ENCODE measurements around the gene POLR1G. TPM values are rescaled to one million over a fixed set of nuclear protein-coding genes. Genes with fewer than 3 reads are reported as not detected.

POLR1G gene
- polyA plus RNA-seq, 2 of the 4 experiments (the other 2 are of a cell fraction): 15.1 to 31.2 TPM

- no peak for TF ChIP-seq KDM5A (IDR thresholded peaks at IDR 0.05)
- TF ChIP-seq PBX3 (IDR thresholded peaks at IDR 0.05): no peak
- no peak for TF ChIP-seq RNF2 (IDR thresholded peaks at IDR 0.05; ENCODE audit: borderline replicate concordance, low read depth)
- no peak for TF ChIP-seq HMGXB4 (CRISPR knock-in tag; IDR thresholded peaks at IDR 0.05; ENCODE audit: borderline replicate concordance)
- TF ChIP-seq HDAC2 (IDR thresholded peaks at IDR 0.05): no peak
- TF ChIP-seq PHF8 (IDR thresholded peaks at IDR 0.05; ENCODE audit: borderline replicate concordance, low read depth): no peak
- TF ChIP-seq JUN (IDR thresholded peaks at IDR 0.05): peak in 1 of 2 experiments; percentile 81; a peak in 2 of 5 replicates
- peak; percentile 45; the same call in 1 of the 2 replicates for TF ChIP-seq POLR2A (IDR thresholded peaks at IDR 0.05; ENCODE audit: low read length)
- TF ChIP-seq HEYL (CRISPR knock-in tag; IDR thresholded peaks at IDR 0.05): no peak
- TF ChIP-seq CBX8 (IDR thresholded peaks at IDR 0.05): no peak
- TF ChIP-seq EHMT2 (IDR thresholded peaks at IDR 0.05; ENCODE audit: low read depth): no peak
- TF ChIP-seq MAFK (IDR thresholded peaks at IDR 0.05; ENCODE audit: partially characterized antibody): no peak
- TF ChIP-seq BHLHE40 (IDR thresholded peaks at IDR 0.05; ENCODE audit: low read depth, low read length): no peak
- TF ChIP-seq ZC3H11A (IDR thresholded peaks at IDR 0.05): no peak
- TF ChIP-seq CEBPB (IDR thresholded peaks at IDR 0.05): peak; percentile 76 to 92; a peak in 3 of 4 replicates
- no peak for TF ChIP-seq CBX2 (IDR thresholded peaks at IDR 0.05; ENCODE audit: borderline replicate concordance, low read depth)
- TF ChIP-seq REST (IDR thresholded peaks at IDR 0.05): no peak
- TF ChIP-seq ESRRA (IDR thresholded peaks at IDR 0.05; ENCODE audit: borderline replicate concordance, low read length): no peak
- TF ChIP-seq MAX (IDR thresholded peaks at IDR 0.05): peak; percentile 56
- no peak for TF ChIP-seq CHD4 (IDR thresholded peaks at IDR 0.05; ENCODE audit: borderline replicate concordance)
- no peak for TF ChIP-seq NR3C1 (IDR thresholded peaks at IDR 0.05)
- TF ChIP-seq FOSB (CRISPR knock-in tag; IDR thresholded peaks at IDR 0.05): no peak
- TF ChIP-seq GATA3 (IDR thresholded peaks at IDR 0.05; ENCODE audit: borderline replicate concordance): peak; percentile 12; the same call in 1 of the 2 replicates
- TF ChIP-seq ZSCAN20 (CRISPR knock-in tag; IDR thresholded peaks at IDR 0.05): no peak
- TF ChIP-seq EHF (CRISPR knock-in tag; IDR thresholded peaks at IDR 0.05): peak; percentile 69
- TF ChIP-seq RFX5 (IDR thresholded peaks at IDR 0.05): peak; percentile 83
- TF ChIP-seq EP300 (IDR thresholded peaks at IDR 0.05): no peak
- TF ChIP-seq NPAS2 (CRISPR knock-in tag; IDR thresholded peaks at IDR 0.05; ENCODE audit: borderline replicate concordance): no peak
- TF ChIP-seq POLR2AphosphoS2 (conservative IDR thresholded peaks at IDR 0.05; ENCODE audit: low read length): no peak
- no peak for TF ChIP-seq ELK1 (IDR thresholded peaks at IDR 0.05; ENCODE audit: low read depth, low read length)
- no peak for TF ChIP-seq SREBF2 (IDR thresholded peaks at IDR 0.05)
- peak; percentile 47; the same call in 1 of the 2 replicates for TF ChIP-seq MYC (IDR thresholded peaks at IDR 0.05; ENCODE audit: borderline replicate concordance, low read length)
Observed at GRCh38 chr19:45443462-45444317, 37.2 kb downstream of the POLR1G start (continued).

Data from A549 (cell line).